HepG2 (cell line): ENCODE results near the gene PITHD1. TPM values are rescaled to one million over a fixed set of nuclear protein-coding genes. Genes with fewer than 3 reads are reported as not detected.

ENCODE experiments used
- polyA plus RNA-seq, 8 experiments: library from polyadenylated mRNA; depleted of rRNA in 3 of 8; stranded (reverse) in 7 of 8; unstranded in 1 of 8; fragments of >200 nt; fragmentation: Illumina TruSeq in 4 of 8; extraction: Trizol in 4 of 8; gene quantifications; 2 replicates each; pipeline versions ENCODE4 v1.2.1 to v1.2.3, GENCODE V29; 2011 to 2016; ENCODE audit warnings: low read depth in 4 of 8, missing spikeins in 1 of 8, mixed read lengths in 1 of 8; ENCODE audit not compliant: insufficient read depth in 1 of 8
- total RNA-seq, 5 experiments: library from RNA; depleted of rRNA; stranded (reverse); fragments of >200 nt; fragmentation: Illumina TruSeq; extraction: Trizol; gene quantifications; 2 replicates each; pipeline ENCODE4 v1.2.3, GENCODE V29; 2016; ENCODE audit warnings: low read depth in 1 of 5

PITHD1 gene
- total and polyA plus RNA-seq, 2 of the 13 experiments (the other 11 are each of a cell fraction or from before 2014, with no cell fraction given) = 28.0 to 37.3 TPM

Other genes with a start within 250 kb of the PITHD1 start
- 5.7 and 6.6 TPM in 2 replicates for gene E2F2, start 247.2 kb upstream of the PITHD1 start, total RNA-seq (2016; rRNA removed; fragmentation: Illumina TruSeq; extraction: Trizol)
- gene E2F2, start 247.2 kb upstream of the PITHD1 start, polyA plus RNA-seq (2011; rRNA removed) = 0.50 and 0.65 TPM in 2 replicates
- 67.8 and 115 TPM in 2 replicates for gene ID3, start 218.9 kb upstream of the PITHD1 start, total RNA-seq (2016; rRNA removed; fragmentation: Illumina TruSeq; extraction: Trizol)
- 34.9 and 64.8 TPM in 2 replicates for gene ID3, start 218.9 kb upstream of the PITHD1 start, polyA plus RNA-seq (2011; rRNA removed)
- 2,010 and 2,638 TPM in 2 replicates for gene RPL11, start 86.6 kb upstream of the PITHD1 start, total RNA-seq (2016; rRNA removed; fragmentation: Illumina TruSeq; extraction: Trizol)
- 1,552 and 1,682 TPM in 2 replicates for gene RPL11, start 86.6 kb upstream of the PITHD1 start, polyA plus RNA-seq (2011; rRNA removed)
- gene ELOA, start 34.9 kb upstream of the PITHD1 start, total RNA-seq (2016; rRNA removed; fragmentation: Illumina TruSeq; extraction: Trizol) = 28.5 and 36.3 TPM in 2 replicates
- 14.2 and 14.8 TPM in 2 replicates for gene ELOA, start 34.9 kb upstream of the PITHD1 start, polyA plus RNA-seq (2011; rRNA removed)
- 73.2 and 90.3 TPM in 2 replicates for gene LYPLA2, start 12.7 kb downstream of the PITHD1 start, total RNA-seq (2016; rRNA removed; fragmentation: Illumina TruSeq; extraction: Trizol)
- 72.1 and 96.1 TPM in 2 replicates for gene LYPLA2, start 12.7 kb downstream of the PITHD1 start, polyA plus RNA-seq (2011; rRNA removed)
- gene GALE, start 22.3 kb downstream of the PITHD1 start, total RNA-seq (2016; rRNA removed; fragmentation: Illumina TruSeq; extraction: Trizol) = 85.2 and 86.6 TPM in 2 replicates
- 88.4 and 99.0 TPM in 2 replicates for gene GALE, start 22.3 kb downstream of the PITHD1 start, polyA plus RNA-seq (2011; rRNA removed)
- 21.3 and 30.0 TPM in 2 replicates for gene HMGCL, start 47.0 kb downstream of the PITHD1 start, total RNA-seq (2016; rRNA removed; fragmentation: Illumina TruSeq; extraction: Trizol)
- 41.4 and 48.7 TPM in 2 replicates for gene HMGCL, start 47.0 kb downstream of the PITHD1 start, polyA plus RNA-seq (2011; rRNA removed)
- 14.9 and 33.6 TPM in 2 replicates for gene FUCA1, start 89.9 kb downstream of the PITHD1 start, total RNA-seq (2016; rRNA removed; fragmentation: Illumina TruSeq; extraction: Trizol)
- gene FUCA1, start 89.9 kb downstream of the PITHD1 start, polyA plus RNA-seq (2011; rRNA removed) = 29.9 and 32.7 TPM in 2 replicates
- not detected in 2 replicates for gene CNR2, start 134.9 kb downstream of the PITHD1 start, total RNA-seq (2016; rRNA removed; fragmentation: Illumina TruSeq; extraction: Trizol)
- not detected in 2 replicates for gene CNR2, start 134.9 kb downstream of the PITHD1 start, polyA plus RNA-seq (2011; rRNA removed)
- 97.5 and 159 TPM in 2 replicates for gene PNRC2, start 181.4 kb downstream of the PITHD1 start, total RNA-seq (2016; rRNA removed; fragmentation: Illumina TruSeq; extraction: Trizol)
- 53.3 and 74.9 TPM in 2 replicates for gene PNRC2, start 181.4 kb downstream of the PITHD1 start, polyA plus RNA-seq (2011; rRNA removed)
- gene SRSF10, start 201.9 kb downstream of the PITHD1 start, total RNA-seq (2016; rRNA removed; fragmentation: Illumina TruSeq; extraction: Trizol) = 156 and 186 TPM in 2 replicates
- gene SRSF10, start 201.9 kb downstream of the PITHD1 start, polyA plus RNA-seq (2011; rRNA removed) = 98.2 and 126 TPM in 2 replicates